ENCODE results near the gene GPR21.

GPR21 gene

GRCh38 chr9:122991370-122991830 is 42.1 kb upstream of the GPR21 start:
- CTCF ChIA-PET: interaction anchor here (0.5 kb wide), 1 partner anchor 14 kb away, joined by 3 read pairs; no protein-coding TSS in a partner anchor
- peak; percentile 29 for DNase-seq (ENCODE audit: extremely low spot score)
- POLR2A ChIA-PET: interaction anchor here (0.6 kb wide), 1 partner anchor 86 kb away, joined by 3 read pairs; the partner anchor contains the start of gene RC3H2
- TF ChIP-seq FOXA1 (IDR thresholded peaks at IDR 0.05) (no peak), ZNF384 (IDR thresholded peaks at IDR 0.05) (peak; percentile 73)

- CTCF ChIA-PET: interaction anchor here (0.5 kb wide), 1 partner anchor 414 kb away, joined by 4 read pairs; no protein-coding TSS in a partner anchor
Measured at GRCh38 chr9:122996586-122996985, 36.9 kb upstream of the GPR21 start.

GRCh38 chr9:122998448-122998847 is 35.0 kb upstream of the GPR21 start:
- ChIA-PET POLR2A (no interaction called here), CTCF (no interaction called here)

More at GRCh38 chr9:122996586-122996985, 36.9 kb upstream of the GPR21 start:
- DNase-seq (ENCODE audit: extremely low spot score): no peak
- TF ChIP-seq SP1 (IDR thresholded peaks at IDR 0.05): no peak
- TF ChIP-seq CTBP1 (IDR thresholded peaks at IDR 0.05; ENCODE audit: borderline replicate concordance): no peak
- TF ChIP-seq SUZ12 (IDR thresholded peaks at IDR 0.05): no peak
- TF ChIP-seq FOXM1 (IDR thresholded peaks at IDR 0.05; ENCODE audit: borderline replicate concordance): no peak
- TF ChIP-seq TARDBP (IDR thresholded peaks at IDR 0.05): no peak
- no peak for TF ChIP-seq FOXA1 (IDR thresholded peaks at IDR 0.05)
- no peak for TF ChIP-seq L3MBTL2 (conservative IDR thresholded peaks at IDR 0.05)
- no peak for TF ChIP-seq PKNOX1 (IDR thresholded peaks at IDR 0.05)
- POLR2A ChIA-PET: no interaction called here

GRCh38 chr9:123000371-123001068 is 32.9 kb upstream of the GPR21 start:
- CTCF ChIA-PET: no interaction called here
- no peak for DNase-seq (ENCODE audit: extremely low spot score)
- POLR2A ChIA-PET: no interaction called here
- TF ChIP-seq ARNT (IDR thresholded peaks at IDR 0.05) (no peak), L3MBTL2 (conservative IDR thresholded peaks at IDR 0.05) (no peak), ELF4 (IDR thresholded peaks at IDR 0.05) (no peak), CTBP1 (IDR thresholded peaks at IDR 0.05; ENCODE audit: borderline replicate concordance) (no peak), SUZ12 (IDR thresholded peaks at IDR 0.05) (no peak), PKNOX1 (IDR thresholded peaks at IDR 0.05) (no peak), FOXA1 (IDR thresholded peaks at IDR 0.05) (no peak), TARDBP (IDR thresholded peaks at IDR 0.05) (no peak), NFRKB (IDR thresholded peaks at IDR 0.05) (no peak), BHLHE40 (IDR thresholded peaks at IDR 0.05; ENCODE audit: borderline replicate concordance) (no peak), FOXM1 (IDR thresholded peaks at IDR 0.05; ENCODE audit: borderline replicate concordance) (no peak), LEF1 (IDR thresholded peaks at IDR 0.05; ENCODE audit: borderline replicate concordance) (no peak), HDGF (IDR thresholded peaks at IDR 0.05; ENCODE audit: borderline replicate concordance) (no peak), ZNF384 (IDR thresholded peaks at IDR 0.05) (no peak), FOXK2 (IDR thresholded peaks at IDR 0.05) (no peak), SP1 (IDR thresholded peaks at IDR 0.05) (no peak)

More at GRCh38 chr9:122998448-122998847, 35.0 kb upstream of the GPR21 start:
- TF ChIP-seq FOXK2 (IDR thresholded peaks at IDR 0.05): no peak
- TF ChIP-seq HDGF (IDR thresholded peaks at IDR 0.05; ENCODE audit: borderline replicate concordance): no peak
- no peak for TF ChIP-seq ELF4 (IDR thresholded peaks at IDR 0.05)
- TF ChIP-seq SUZ12 (IDR thresholded peaks at IDR 0.05): no peak
- TF ChIP-seq FOXA1 (IDR thresholded peaks at IDR 0.05): no peak
- TF ChIP-seq ZNF384 (IDR thresholded peaks at IDR 0.05): no peak
- TF ChIP-seq CTBP1 (IDR thresholded peaks at IDR 0.05; ENCODE audit: borderline replicate concordance): no peak
- no peak for TF ChIP-seq BHLHE40 (IDR thresholded peaks at IDR 0.05; ENCODE audit: borderline replicate concordance)
- TF ChIP-seq TARDBP (IDR thresholded peaks at IDR 0.05): no peak
- TF ChIP-seq SP1 (IDR thresholded peaks at IDR 0.05): no peak
- TF ChIP-seq NFRKB (IDR thresholded peaks at IDR 0.05): no peak
- no peak for TF ChIP-seq ARNT (IDR thresholded peaks at IDR 0.05)
- no peak for TF ChIP-seq L3MBTL2 (conservative IDR thresholded peaks at IDR 0.05)
- no peak for TF ChIP-seq LEF1 (IDR thresholded peaks at IDR 0.05; ENCODE audit: borderline replicate concordance)
- no peak for DNase-seq (ENCODE audit: extremely low spot score)

GRCh38 chr9:123002754-123003153 is 30.7 kb upstream of the GPR21 start:
- CTCF ChIA-PET: no interaction called here
- no peak for DNase-seq (ENCODE audit: extremely low spot score)

More at GRCh38 chr9:123002754-123003153, 30.7 kb upstream of the GPR21 start:
- POLR2A ChIA-PET: no interaction called here
- no peak for TF ChIP-seq ZNF384 (IDR thresholded peaks at IDR 0.05)
- TF ChIP-seq CTBP1 (IDR thresholded peaks at IDR 0.05; ENCODE audit: borderline replicate concordance): no peak
- TF ChIP-seq FOXK2 (IDR thresholded peaks at IDR 0.05): no peak
- no peak for TF ChIP-seq FOXA1 (IDR thresholded peaks at IDR 0.05)
- no peak for TF ChIP-seq HDGF (IDR thresholded peaks at IDR 0.05; ENCODE audit: borderline replicate concordance)
- TF ChIP-seq SP1 (IDR thresholded peaks at IDR 0.05): no peak
- no peak for TF ChIP-seq ELF4 (IDR thresholded peaks at IDR 0.05)
- no peak for TF ChIP-seq LEF1 (IDR thresholded peaks at IDR 0.05; ENCODE audit: borderline replicate concordance)
- TF ChIP-seq PKNOX1 (IDR thresholded peaks at IDR 0.05): no peak
- TF ChIP-seq L3MBTL2 (conservative IDR thresholded peaks at IDR 0.05): no peak
- no peak for TF ChIP-seq FOXM1 (IDR thresholded peaks at IDR 0.05; ENCODE audit: borderline replicate concordance)
- no peak for TF ChIP-seq BHLHE40 (IDR thresholded peaks at IDR 0.05; ENCODE audit: borderline replicate concordance)

All from HEK293T (cell line).